Peyer's patch (tissue), 4 donors: Measurements from ENCODE around the gene TMEM31. TPM values are rescaled to one million over a fixed set of nuclear protein-coding genes. Genes with fewer than 3 reads are reported as not detected.

Experiments
- DNase-seq, 3 donors: peaks; one replicate each; pipeline ENCODE4 v3.0.0-alpha.2; 2017 to 2019
- H3K27ac ChIP-seq, 4 donors: fragments of 200-600 bp; sonication (generic); one replicate each; pipeline ENCODE4 v1.5.1; 2016 to 2019
- H3K27me3 ChIP-seq, 2 donors: fragments of 200-600 bp; sonication (generic); one replicate each; pipeline ENCODE4 v1.5.1; 2019
- H3K36me3 ChIP-seq, 3 donors: fragments of 200-600 bp; sonication (generic); one replicate each; pipeline ENCODE4 v1.5.1; 2016 to 2019
- H3K4me1 ChIP-seq, 4 donors: fragments of 200-600 bp; sonication (generic); one replicate each; pipeline ENCODE4 v1.5.1; 2016 to 2019
- H3K4me3 ChIP-seq, 4 donors: fragments of 200-600 bp; sonication (generic); 1 replicate in 3 of 4; 2 replicates in 1 of 4; pipeline ENCODE4 v1.5.1; 2016 to 2019; ENCODE audit warnings: mild to moderate bottlenecking in 1 of 4
- H3K9me3 ChIP-seq, 4 donors: fragments of 200-600 bp; sonication (generic); one replicate each; pipeline ENCODE4 v1.5.1; 2016 to 2019; ENCODE audit warnings: mild to moderate bottlenecking in 1 of 4
- CTCF ChIP-seq, 6 experiments: fragments of 450-650 bp in 4 of 6; fragments of 200-600 bp in 2 of 6; sonication (generic) in 1 of 6; IDR thresholded peaks; one replicate each; pipeline ENCODE4 v1.5.1; 2017 to 2019; ENCODE audit warnings: antibody characterized with exemption in 6 of 6, mild to moderate bottlenecking in 3 of 6, moderate library complexity in 1 of 6
- POLR2A ChIP-seq, 2 donors: fragments of 450-650 bp; IDR thresholded peaks; one replicate each; pipeline ENCODE4 v1.5.1; 2017; ENCODE audit warnings: antibody characterized with exemption in 2 of 2, mild to moderate bottlenecking in 2 of 2, moderate library complexity in 2 of 2
- total RNA-seq, 4 donors: library from RNA; depleted of rRNA; stranded (reverse); fragments of >200 nt; gene quantifications; one replicate each; pipeline ENCODE4 v1.1.0, GENCODE V29; 2016

The TMEM31 gene
- not detected for total RNA-seq

GRCh38 chrX:103710609-103711008 lies at the start of gene TMEM31:
TMEM31 (plus strand) TSS chrX:103710909; CDS start chrX:103712259, 1,350 bp downstream.
- Histone ChIP-seq H3K27me3 (no peaks in the 10 kb centered on the region), H3K36me3 (no peaks in the 10 kb centered on the region), H3K4me3 (no peak within 1 kb of the TSS), H3K9me3 (no peaks in the 10 kb centered on the region), H3K27ac (no peak within 1 kb of the TSS), H3K4me1 (no peaks in the 10 kb centered on the region)
- DNase-seq = no peak
- TF ChIP-seq CTCF (IDR thresholded peaks at IDR 0.05) (no peak), POLR2A (IDR thresholded peaks at IDR 0.05) (no peak)

DNA sequence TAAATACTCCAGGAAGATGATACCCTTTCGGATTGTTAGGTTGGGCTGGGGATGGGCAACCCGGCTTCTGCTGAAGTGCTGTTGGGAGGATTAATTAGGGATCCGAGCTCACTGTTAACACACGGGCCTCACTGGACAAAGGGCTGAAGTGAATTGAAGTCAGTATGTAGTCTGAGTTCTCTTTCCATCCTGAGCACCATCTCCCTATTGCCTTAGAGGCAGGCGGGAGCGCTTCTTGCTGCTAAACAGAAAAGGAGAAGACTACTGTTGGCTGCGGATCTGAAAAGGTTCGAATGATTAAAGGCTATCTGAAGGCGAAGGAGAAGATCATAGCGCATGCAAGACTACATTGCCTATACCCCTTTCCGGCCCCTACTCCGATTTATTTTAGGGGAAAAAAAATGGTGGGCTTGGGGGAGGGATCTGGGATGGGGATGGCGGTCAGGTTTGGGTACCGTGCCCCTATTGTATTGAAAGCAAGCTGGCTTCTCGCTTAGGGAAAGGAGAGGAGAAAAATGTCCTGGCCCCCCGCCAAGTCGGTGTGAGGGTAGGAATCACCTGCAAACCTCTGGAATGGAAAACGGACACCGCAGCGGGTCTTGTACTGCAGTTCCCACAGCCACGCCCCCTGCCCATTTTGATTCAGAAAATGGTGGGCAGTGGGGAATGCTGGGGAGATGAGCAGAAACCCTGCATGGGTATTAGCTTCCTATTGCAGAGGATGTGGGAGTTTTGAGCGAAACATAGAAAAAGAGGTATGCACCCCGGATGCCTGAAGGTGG lies 46.5 kb upstream of the TMEM31 start:
- no peaks in the 10 kb centered on the region for H3K27me3 ChIP-seq
- no peak for DNase-seq

GRCh38 chrX:103666202-103667107 lies 44.3 kb upstream of the TMEM31 start:
- no peaks in the 10 kb centered on the region for H3K27me3 ChIP-seq

More for the DNA sequence above, 46.5 kb upstream of the TMEM31 start:
- Histone ChIP-seq H3K4me3 (no peak overlapping the region), H3K4me1 (no peaks in the 10 kb centered on the region), H3K27ac (no peak overlapping the region), H3K9me3 (no peaks in the 10 kb centered on the region), H3K36me3 (no peaks in the 10 kb centered on the region)
- TF ChIP-seq POLR2A (IDR thresholded peaks at IDR 0.05) (no peak), CTCF (IDR thresholded peaks at IDR 0.05) (no peak)

GRCh38 chrX:103669745-103670144 lies 41.0 kb upstream of the TMEM31 start:
- H3K36me3 ChIP-seq = no peaks in the 10 kb centered on the region
- TF ChIP-seq CTCF (IDR thresholded peaks at IDR 0.05) (no peak), POLR2A (IDR thresholded peaks at IDR 0.05) (no peak)
- no peak overlapping the region for H3K4me3 ChIP-seq
- no peaks in the 10 kb centered on the region for H3K27me3 ChIP-seq
- no peak overlapping the region for H3K27ac ChIP-seq
- H3K4me1 ChIP-seq = no peaks in the 10 kb centered on the region
- H3K9me3 ChIP-seq = no peaks in the 10 kb centered on the region
- DNase-seq = no peak

More at GRCh38 chrX:103666202-103667107, 44.3 kb upstream of the TMEM31 start:
- no peak for DNase-seq
- TF ChIP-seq CTCF (IDR thresholded peaks at IDR 0.05) (no peak), POLR2A (IDR thresholded peaks at IDR 0.05) (no peak)
- Histone ChIP-seq H3K27ac (no peak overlapping the region), H3K36me3 (no peaks in the 10 kb centered on the region), H3K4me1 (no peaks in the 10 kb centered on the region), H3K9me3 (no peaks in the 10 kb centered on the region), H3K4me3 (no peak overlapping the region)

- no peak overlapping the region for H3K27ac ChIP-seq
- peaks cover 0 to 31% (median 0%) of the 10 kb centered on the region in 3 donors for H3K36me3 ChIP-seq
- H3K4me3 ChIP-seq = no peak overlapping the region
- no peaks in the 10 kb centered on the region for H3K4me1 ChIP-seq
- no peaks in the 10 kb centered on the region for H3K27me3 ChIP-seq
- H3K9me3 ChIP-seq = no peaks in the 10 kb centered on the region
- no peak for DNase-seq
- TF ChIP-seq CTCF (IDR thresholded peaks at IDR 0.05) = no peak
- no peak for TF ChIP-seq POLR2A (IDR thresholded peaks at IDR 0.05)
Observed at GRCh38 chrX:103674531-103675454, 35.9 kb upstream of the TMEM31 start.
